ENCODE data around the gene COX14. TPM values are rescaled to one million over a fixed set of nuclear protein-coding genes. Genes with fewer than 3 reads are reported as not detected.

COX14 gene
- total and polyA plus RNA-seq, 4 donors: 31.2 to 85.3 (median 70.4) TPM

GRCh38 chr12:50112456-50113218 lies 601 bp downstream of the COX14 start:
- Histone ChIP-seq H3K27me3 (ENCODE audit: control insufficient read depth in 3 of 3, insufficient read depth in 3 of 3, low read length in 2 of 3) (no peaks in the 10 kb centered on the region), H3K4me1 (ENCODE audit: control insufficient read depth in 5 of 5, insufficient read depth in 5 of 5, low read length in 5 of 5) (peaks cover 0 to 20% (median 0%) of the 10 kb centered on the region in 5 donors), H3K9ac (ENCODE audit: insufficient read depth in 1 of 2, low read length in 2 of 2) (peak overlapping the region; percentile 83 to 91), H3K27ac (ENCODE audit: low read depth in 1 of 2, low read length in 1 of 2) (peak overlapping the region; percentile 94 to 95), H3K9me3 (ENCODE audit: control insufficient read depth in 4 of 4, insufficient read depth in 3 of 4, low read length in 3 of 4) (no peaks in the 10 kb centered on the region), H3K4me3 (peak overlapping the region; percentile 67), H3K36me3 (ENCODE audit: control insufficient read depth in 4 of 4, insufficient read depth in 4 of 4, low read length in 4 of 4) (peaks cover 0 to 13% (median 2%) of the 10 kb centered on the region in 4 donors)
- WGBS, 2 donors: 13 to 24% methylated on average over 26 of the region's 26 CpGs
- DNase-seq: no peak
- peak; percentile 1 for ATAC-seq (ENCODE audit: insufficient read depth, low FRiP score)
- TF ChIP-seq CTCF (IDR thresholded peaks at IDR 0.05; ENCODE audit: control extremely low read depth, extremely low read depth): no peak

- Histone ChIP-seq H3K4me3 (no peak overlapping the region), H3K9me3 (ENCODE audit: control insufficient read depth in 4 of 4, insufficient read depth in 3 of 4, low read length in 3 of 4) (no peaks in the 10 kb centered on the region), H3K27me3 (ENCODE audit: control insufficient read depth in 3 of 3, insufficient read depth in 3 of 3, low read length in 2 of 3) (no peaks in the 10 kb centered on the region), H3K9ac (ENCODE audit: insufficient read depth in 1 of 2, low read length in 2 of 2) (no peak overlapping the region), H3K36me3 (ENCODE audit: control insufficient read depth in 4 of 4, insufficient read depth in 4 of 4, low read length in 4 of 4) (peaks cover 2 to 37% (median 8%) of the 10 kb centered on the region in 4 donors), H3K27ac (ENCODE audit: low read depth in 1 of 2, low read length in 1 of 2) (peak overlapping the region in 1 of 2 donors; percentile 27), H3K4me1 (ENCODE audit: control insufficient read depth in 5 of 5, insufficient read depth in 5 of 5, low read length in 5 of 5) (peaks cover 0 to 10% (median 0%) of the 10 kb centered on the region in 5 donors)
- DNase-seq: no peak
- no peak for ATAC-seq (ENCODE audit: insufficient read depth, low FRiP score)
- 74 to 88% methylated on average over 6 of the region's 6 CpGs for WGBS, 2 donors
- TF ChIP-seq CTCF (IDR thresholded peaks at IDR 0.05; ENCODE audit: control extremely low read depth, extremely low read depth): no peak
Measured at GRCh38 chr12:50117057-50117622, 5.1 kb downstream of the COX14 start.

- no peak for TF ChIP-seq CTCF (IDR thresholded peaks at IDR 0.05; ENCODE audit: control extremely low read depth, extremely low read depth)
- Histone ChIP-seq H3K4me1 (ENCODE audit: control insufficient read depth in 5 of 5, insufficient read depth in 5 of 5, low read length in 5 of 5) (peaks cover 0 to 8% (median 0%) of the 10 kb centered on the region in 5 donors), H3K27ac (ENCODE audit: low read depth in 1 of 2, low read length in 1 of 2) (no peak overlapping the region), H3K4me3 (no peak overlapping the region), H3K9me3 (ENCODE audit: control insufficient read depth in 4 of 4, insufficient read depth in 3 of 4, low read length in 3 of 4) (no peaks in the 10 kb centered on the region), H3K36me3 (ENCODE audit: control insufficient read depth in 4 of 4, insufficient read depth in 4 of 4, low read length in 4 of 4) (peaks cover 9 to 44% (median 15%) of the 10 kb centered on the region in 4 donors), H3K27me3 (ENCODE audit: control insufficient read depth in 3 of 3, insufficient read depth in 3 of 3, low read length in 2 of 3) (no peaks in the 10 kb centered on the region), H3K9ac (ENCODE audit: insufficient read depth in 1 of 2, low read length in 2 of 2) (no peak overlapping the region)
- DNase-seq (no peak), ATAC-seq (ENCODE audit: insufficient read depth, low FRiP score) (no peak)
- 92 to 99% methylated on average over 2 of the region's 2 CpGs for WGBS, 2 donors
Measured at GRCh38 chr12:50119387-50119786, 7.4 kb downstream of the COX14 start.
